Measurements from ENCODE around the gene SIDT2.

Gene SIDT2

GRCh38 chr11:117197516-117198456 is 19.2 kb downstream of the SIDT2 start:
- H3K27ac ChIP-seq: peak overlapping the region; percentile 26
- TF ChIP-seq CTCF (conservative IDR thresholded peaks at IDR 0.05) (no peak; the same call in 1 of the 2 replicates), ZFX (IDR thresholded peaks at IDR 0.05) (no peak)

- H3K27ac ChIP-seq: no peak overlapping the region; the same call in 1 of the 2 replicates
- TF ChIP-seq CTCF (conservative IDR thresholded peaks at IDR 0.05) (no peak), ZFX (IDR thresholded peaks at IDR 0.05) (no peak)
These were observed 20.1 kb downstream of the SIDT2 start for GRCh38 chr11:117198613-117199012.

- no peak for TF ChIP-seq ZFX (IDR thresholded peaks at IDR 0.05)
- no peak for TF ChIP-seq CTCF (conservative IDR thresholded peaks at IDR 0.05)
- peak within 1 kb of the TSS; percentile 26; the same call in 1 of the 2 replicates for H3K27ac ChIP-seq
These were observed 20.7 kb downstream of the SIDT2 start, which contains the start of gene TAGLN for GRCh38 chr11:117199053-117199915. Gene TAGLN (plus strand): TSS chr11:117199370. CDS start chr11:117203014, 3,644 bp downstream.

- no peak overlapping the region for H3K27ac ChIP-seq
- TF ChIP-seq CTCF (conservative IDR thresholded peaks at IDR 0.05) (no peak), ZFX (IDR thresholded peaks at IDR 0.05) (no peak)
These were observed 21.6 kb downstream of the SIDT2 start for GRCh38 chr11:117199916-117200812.

DNA sequence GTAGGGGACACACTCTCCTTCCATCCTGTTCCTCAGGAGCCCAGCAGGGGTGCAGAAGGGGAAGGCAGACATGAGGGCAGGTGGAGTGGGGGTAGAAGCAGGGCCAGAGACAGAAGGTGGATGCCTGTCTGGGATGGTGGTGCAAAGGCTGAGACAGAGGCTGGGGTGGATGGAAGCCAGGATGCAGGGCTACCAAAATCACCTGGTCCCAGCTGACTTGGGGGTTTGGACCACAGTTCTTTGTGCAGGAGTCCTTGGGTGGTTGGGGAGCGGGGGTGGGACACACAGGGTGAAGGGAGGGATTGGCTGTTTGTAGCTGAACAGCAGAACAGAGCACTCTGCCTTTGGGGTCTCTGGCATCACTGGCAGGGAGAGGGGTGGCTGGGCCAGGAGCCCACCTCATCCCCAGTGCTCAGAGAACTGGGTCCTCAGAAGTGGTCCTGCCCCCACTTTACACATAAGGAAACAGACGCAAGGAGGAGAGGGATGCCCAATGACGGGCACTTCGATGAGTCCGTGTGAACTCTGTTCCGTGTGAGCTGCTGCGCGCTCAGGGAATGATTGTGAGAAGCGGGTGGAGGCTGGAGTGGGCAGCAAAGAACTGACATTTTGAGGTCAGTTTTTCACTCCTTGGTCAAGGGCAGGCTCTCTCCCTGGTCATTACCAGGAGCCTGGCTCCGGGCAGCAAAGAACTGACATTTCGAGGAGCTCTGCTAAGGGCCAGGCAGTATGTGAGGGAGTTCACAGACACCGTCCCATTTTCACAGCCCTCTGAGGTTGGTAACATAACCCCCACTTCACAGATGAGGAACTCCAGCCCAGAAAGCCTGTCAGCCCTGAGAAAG is 22.5 kb downstream of the SIDT2 start:
- no peak for TF ChIP-seq ZFX (IDR thresholded peaks at IDR 0.05)
- no peak for TF ChIP-seq CTCF (conservative IDR thresholded peaks at IDR 0.05)
- no peak overlapping the region for H3K27ac ChIP-seq
